Measurements from ENCODE around the gene TMEM131. TPM values are rescaled to one million over a fixed set of nuclear protein-coding genes. Genes with fewer than 3 reads are reported as not detected.

TMEM131 gene
- total and polyA plus RNA-seq, 2 experiments from 2014 or later: 9.2 to 22.7 TPM

GRCh38 chr2:97995026-97995733 lies 568 bp downstream of the TMEM131 start:
- H3K79me2 ChIP-seq (replicated peaks; ENCODE audit: insufficient read depth): peaks cover 49% of the 10 kb centered on the region
- Mint-ChIP-seq H3K4me1 (peaks cover 16% of the 10 kb centered on the region), H3K27me3 (ENCODE audit: insufficient read depth, low read depth, poor library complexity) (peaks cover 4% of the 10 kb centered on the region), H3K27ac (peak overlapping the region; percentile 36; the same call in 1 of the 2 replicates), H3K36me3 (ENCODE audit: low read depth) (no peaks in the 10 kb centered on the region), H3K4me3 (peak overlapping the region; percentile 90), H3K9me3 (peaks cover 4% of the 10 kb centered on the region; the same call in 1 of the 3 replicates)
- DNase-seq (ENCODE audit: low spot score) (peak; percentile 67), ATAC-seq (peak; percentile 58)
- peak overlapping the region; percentile 98 for H3K4me2 ChIP-seq
- no peaks in the 10 kb centered on the region for H3K27me3 ChIP-seq (ENCODE audit: insufficient read depth)
- peak overlapping the region; percentile 100 for H2AFZ ChIP-seq
- H3K27ac ChIP-seq (ENCODE audit: low read depth): peak overlapping the region; percentile 79; the same call in 1 of the 2 replicates
- no peaks in the 10 kb centered on the region for H3K36me3 ChIP-seq (ENCODE audit: insufficient read depth)
- TF ChIP-seq ETS1 (IDR thresholded peaks at IDR 0.05) (no peak), CREB1 (CRISPR knock-in tag; IDR thresholded peaks at IDR 0.05; ENCODE audit: low read depth) (no peak), JUNB (IDR thresholded peaks at IDR 0.05; ENCODE audit: unreplicated experiment) (no peak), ZNF114 (CRISPR knock-in tag; IDR thresholded peaks at IDR 0.05) (no peak), EZH2phosphoT487 (IDR thresholded peaks at IDR 0.05; ENCODE audit: unreplicated experiment) (no peak), NANOG (IDR thresholded peaks at IDR 0.05; ENCODE audit: borderline replicate concordance) (no peak), ZNF331 (CRISPR knock-in tag; IDR thresholded peaks at IDR 0.05; ENCODE audit: low read depth) (no peak), EZH2 (IDR thresholded peaks at IDR 0.05; ENCODE audit: low read depth, unreplicated experiment) (no peak), STAT1 (IDR thresholded peaks at IDR 0.05; ENCODE audit: unreplicated experiment) (no peak), CTCF (conservative IDR thresholded peaks at IDR 0.05; ENCODE audit: low read depth in 2 of 2) (no peak), POLR2AphosphoS5 (IDR thresholded peaks at IDR 0.05; ENCODE audit: low read depth) (no peak)
- TF ChIP-seq, protein P1, sequence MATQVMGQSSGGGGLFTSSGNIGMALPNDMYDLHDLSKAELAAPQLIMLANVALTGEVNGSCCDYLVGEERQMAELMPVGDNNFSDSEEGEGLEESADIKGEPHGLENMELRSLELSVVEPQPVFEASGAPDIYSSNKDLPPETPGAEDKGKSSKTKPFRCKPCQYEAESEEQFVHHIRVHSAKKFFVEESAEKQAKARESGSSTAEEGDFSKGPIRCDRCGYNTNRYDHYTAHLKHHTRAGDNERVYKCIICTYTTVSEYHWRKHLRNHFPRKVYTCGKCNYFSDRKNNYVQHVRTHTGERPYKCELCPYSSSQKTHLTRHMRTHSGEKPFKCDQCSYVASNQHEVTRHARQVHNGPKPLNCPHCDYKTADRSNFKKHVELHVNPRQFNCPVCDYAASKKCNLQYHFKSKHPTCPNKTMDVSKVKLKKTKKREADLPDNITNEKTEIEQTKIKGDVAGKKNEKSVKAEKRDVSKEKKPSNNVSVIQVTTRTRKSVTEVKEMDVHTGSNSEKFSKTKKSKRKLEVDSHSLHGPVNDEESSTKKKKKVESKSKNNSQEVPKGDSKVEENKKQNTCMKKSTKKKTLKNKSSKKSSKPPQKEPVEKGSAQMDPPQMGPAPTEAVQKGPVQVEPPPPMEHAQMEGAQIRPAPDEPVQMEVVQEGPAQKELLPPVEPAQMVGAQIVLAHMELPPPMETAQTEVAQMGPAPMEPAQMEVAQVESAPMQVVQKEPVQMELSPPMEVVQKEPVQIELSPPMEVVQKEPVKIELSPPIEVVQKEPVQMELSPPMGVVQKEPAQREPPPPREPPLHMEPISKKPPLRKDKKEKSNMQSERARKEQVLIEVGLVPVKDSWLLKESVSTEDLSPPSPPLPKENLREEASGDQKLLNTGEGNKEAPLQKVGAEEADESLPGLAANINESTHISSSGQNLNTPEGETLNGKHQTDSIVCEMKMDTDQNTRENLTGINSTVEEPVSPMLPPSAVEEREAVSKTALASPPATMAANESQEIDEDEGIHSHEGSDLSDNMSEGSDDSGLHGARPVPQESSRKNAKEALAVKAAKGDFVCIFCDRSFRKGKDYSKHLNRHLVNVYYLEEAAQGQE (IDR thresholded peaks at IDR 0.05; ENCODE audit: unreplicated experiment): no peak
- TF ChIP-seq, protein P2, sequence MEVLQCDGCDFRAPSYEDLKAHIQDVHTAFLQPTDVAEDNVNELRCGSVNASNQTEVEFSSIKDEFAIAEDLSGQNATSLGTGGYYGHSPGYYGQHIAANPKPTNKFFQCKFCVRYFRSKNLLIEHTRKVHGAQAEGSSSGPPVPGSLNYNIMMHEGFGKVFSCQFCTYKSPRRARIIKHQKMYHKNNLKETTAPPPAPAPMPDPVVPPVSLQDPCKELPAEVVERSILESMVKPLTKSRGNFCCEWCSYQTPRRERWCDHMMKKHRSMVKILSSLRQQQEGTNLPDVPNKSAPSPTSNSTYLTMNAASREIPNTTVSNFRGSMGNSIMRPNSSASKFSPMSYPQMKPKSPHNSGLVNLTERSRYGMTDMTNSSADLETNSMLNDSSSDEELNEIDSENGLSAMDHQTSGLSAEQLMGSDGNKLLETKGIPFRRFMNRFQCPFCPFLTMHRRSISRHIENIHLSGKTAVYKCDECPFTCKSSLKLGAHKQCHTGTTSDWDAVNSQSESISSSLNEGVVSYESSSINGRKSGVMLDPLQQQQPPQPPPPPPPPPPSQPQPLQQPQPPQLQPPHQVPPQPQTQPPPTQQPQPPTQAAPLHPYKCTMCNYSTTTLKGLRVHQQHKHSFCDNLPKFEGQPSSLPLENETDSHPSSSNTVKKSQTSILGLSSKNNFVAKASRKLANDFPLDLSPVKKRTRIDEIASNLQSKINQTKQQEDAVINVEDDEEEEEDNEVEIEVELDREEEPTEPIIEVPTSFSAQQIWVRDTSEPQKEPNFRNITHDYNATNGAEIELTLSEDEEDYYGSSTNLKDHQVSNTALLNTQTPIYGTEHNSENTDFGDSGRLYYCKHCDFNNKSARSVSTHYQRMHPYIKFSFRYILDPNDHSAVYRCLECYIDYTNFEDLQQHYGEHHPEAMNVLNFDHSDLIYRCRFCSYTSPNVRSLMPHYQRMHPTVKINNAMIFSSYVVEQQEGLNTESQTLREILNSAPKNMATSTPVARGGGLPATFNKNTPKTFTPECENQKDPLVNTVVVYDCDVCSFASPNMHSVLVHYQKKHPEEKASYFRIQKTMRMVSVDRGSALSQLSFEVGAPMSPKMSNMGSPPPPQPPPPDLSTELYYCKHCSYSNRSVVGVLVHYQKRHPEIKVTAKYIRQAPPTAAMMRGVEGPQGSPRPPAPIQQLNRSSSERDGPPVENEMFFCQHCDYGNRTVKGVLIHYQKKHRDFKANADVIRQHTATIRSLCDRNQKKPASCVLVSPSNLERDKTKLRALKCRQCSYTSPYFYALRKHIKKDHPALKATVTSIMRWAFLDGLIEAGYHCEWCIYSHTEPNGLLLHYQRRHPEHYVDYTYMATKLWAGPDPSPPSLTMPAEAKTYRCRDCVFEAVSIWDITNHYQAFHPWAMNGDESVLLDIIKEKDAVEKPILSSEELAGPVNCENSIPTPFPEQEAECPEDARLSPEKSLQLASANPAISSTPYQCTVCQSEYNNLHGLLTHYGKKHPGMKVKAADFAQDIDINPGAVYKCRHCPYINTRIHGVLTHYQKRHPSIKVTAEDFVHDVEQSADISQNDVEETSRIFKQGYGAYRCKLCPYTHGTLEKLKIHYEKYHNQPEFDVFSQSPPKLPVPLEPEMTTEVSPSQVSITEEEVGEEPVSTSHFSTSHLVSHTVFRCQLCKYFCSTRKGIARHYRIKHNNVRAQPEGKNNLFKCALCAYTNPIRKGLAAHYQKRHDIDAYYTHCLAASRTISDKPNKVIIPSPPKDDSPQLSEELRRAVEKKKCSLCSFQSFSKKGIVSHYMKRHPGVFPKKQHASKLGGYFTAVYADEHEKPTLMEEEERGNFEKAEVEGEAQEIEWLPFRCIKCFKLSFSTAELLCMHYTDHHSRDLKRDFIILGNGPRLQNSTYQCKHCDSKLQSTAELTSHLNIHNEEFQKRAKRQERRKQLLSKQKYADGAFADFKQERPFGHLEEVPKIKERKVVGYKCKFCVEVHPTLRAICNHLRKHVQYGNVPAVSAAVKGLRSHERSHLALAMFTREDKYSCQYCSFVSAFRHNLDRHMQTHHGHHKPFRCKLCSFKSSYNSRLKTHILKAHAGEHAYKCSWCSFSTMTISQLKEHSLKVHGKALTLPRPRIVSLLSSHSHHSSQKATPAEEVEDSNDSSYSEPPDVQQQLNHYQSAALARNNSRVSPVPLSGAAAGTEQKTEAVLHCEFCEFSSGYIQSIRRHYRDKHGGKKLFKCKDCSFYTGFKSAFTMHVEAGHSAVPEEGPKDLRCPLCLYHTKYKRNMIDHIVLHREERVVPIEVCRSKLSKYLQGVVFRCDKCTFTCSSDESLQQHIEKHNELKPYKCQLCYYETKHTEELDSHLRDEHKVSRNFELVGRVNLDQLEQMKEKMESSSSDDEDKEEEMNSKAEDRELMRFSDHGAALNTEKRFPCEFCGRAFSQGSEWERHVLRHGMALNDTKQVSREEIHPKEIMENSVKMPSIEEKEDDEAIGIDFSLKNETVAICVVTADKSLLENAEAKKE (CRISPR knock-in tag; IDR thresholded peaks at IDR 0.05): no peak
- H3K4me3 ChIP-seq: peak overlapping the region; percentile 97
- H4K20me1 ChIP-seq (replicated peaks; ENCODE audit: insufficient read depth): peaks cover 26% of the 10 kb centered on the region
- H3F3A ChIP-seq (replicated peaks; ENCODE audit: low read depth): no peaks in the 10 kb centered on the region
- H3K9me2 ChIP-seq (ENCODE audit: insufficient read depth): no peaks in the 10 kb centered on the region
- H3K4me1 ChIP-seq (ENCODE audit: insufficient read depth): peaks cover 20% of the 10 kb centered on the region
